UCSD-AML1 (cell line): ENCODE data around the gene LIN7C.
A peak's percentile ranks its signal among the peaks of the same experiment; 100 is the strongest.
"Not testable (repeated sequence)": the region's sequence is repeated elsewhere in the genome, so short reads cannot be mapped to it uniquely, and the experiment has no call there.

Source experiments
- DNase-seq: peaks from one replicate; lab custom pipeline; 2025; ENCODE audit not compliant: unreplicated experiment; lab: John Stamatoyannopoulos, UW

LIN7C gene

GRCh38 chr11:27506200-27507182 lies at the start of gene LIN7C:
Gene LIN7C, minus strand, starts transcription at chr11:27506769. Its CDS starts 17 bp downstream, at chr11:27506752.
- peak; percentile 93 for DNase-seq

DNA sequence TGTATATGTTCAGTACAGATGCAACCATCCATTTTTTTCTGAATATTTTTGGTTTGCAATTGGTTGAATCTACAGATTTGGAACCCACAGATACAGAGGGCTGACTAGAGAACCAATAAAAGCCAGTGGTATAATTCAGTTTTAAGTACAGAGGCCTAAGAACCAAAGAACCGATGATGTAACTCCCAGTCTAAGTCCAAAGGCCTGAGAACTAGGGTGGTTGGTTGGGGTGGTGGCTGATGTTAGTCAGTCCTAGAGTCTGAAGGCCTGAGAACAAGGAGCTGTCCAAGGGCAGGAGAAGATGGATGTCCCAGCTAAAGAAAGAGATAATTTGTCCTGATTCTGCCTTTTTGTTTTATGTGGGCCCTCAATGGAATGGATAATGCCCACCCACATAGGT lies 48.7 kb upstream of the LIN7C start:
- DNase-seq = no peak

GRCh38 chr11:27553186-27553585 lies 46.6 kb upstream of the LIN7C start:
- DNase-seq = no peak

DNA sequence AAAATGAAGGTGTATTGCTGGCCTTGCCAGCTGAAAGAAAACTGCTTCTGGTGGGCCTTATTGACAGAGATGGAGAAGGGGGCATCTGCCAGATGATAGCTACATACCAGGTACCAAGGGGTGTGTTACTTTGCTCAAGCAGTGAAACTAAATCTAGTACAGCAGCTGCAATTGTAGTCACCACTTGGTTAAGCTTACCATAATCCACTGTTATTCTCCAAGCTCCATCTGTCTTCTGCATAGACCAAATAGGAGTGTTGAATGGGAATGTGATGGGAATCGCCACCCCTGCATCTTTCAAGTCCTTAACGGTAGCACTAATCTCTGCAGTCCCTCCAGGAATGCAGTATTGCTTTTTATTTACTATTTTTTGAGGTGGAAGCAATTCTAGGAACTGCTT lies 45.8 kb upstream of the LIN7C start:
- DNase-seq = no peak

- no peak for DNase-seq
Measured at GRCh38 chr11:27551127-27551526, 44.6 kb upstream of the LIN7C start.

DNA sequence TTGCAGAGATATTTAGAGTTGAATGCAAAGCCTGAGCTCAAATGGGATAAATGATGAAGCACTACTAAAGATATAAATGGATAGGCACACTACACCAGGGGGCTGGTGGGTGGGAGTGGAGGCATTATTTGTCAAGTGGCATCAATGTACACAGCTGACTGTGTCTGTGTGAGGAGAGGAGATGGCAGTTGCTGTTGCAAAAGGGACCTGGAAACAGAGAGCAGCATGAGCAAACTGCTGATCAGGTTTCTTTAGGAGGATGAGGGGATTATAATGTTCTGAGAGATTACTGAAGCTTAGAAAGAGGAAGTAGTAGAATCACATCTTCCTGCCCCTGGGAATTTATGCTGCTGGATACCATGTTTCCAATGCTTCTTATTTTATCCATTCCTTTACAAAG lies 39.4 kb upstream of the LIN7C start:
- DNase-seq = no peak

DNA sequence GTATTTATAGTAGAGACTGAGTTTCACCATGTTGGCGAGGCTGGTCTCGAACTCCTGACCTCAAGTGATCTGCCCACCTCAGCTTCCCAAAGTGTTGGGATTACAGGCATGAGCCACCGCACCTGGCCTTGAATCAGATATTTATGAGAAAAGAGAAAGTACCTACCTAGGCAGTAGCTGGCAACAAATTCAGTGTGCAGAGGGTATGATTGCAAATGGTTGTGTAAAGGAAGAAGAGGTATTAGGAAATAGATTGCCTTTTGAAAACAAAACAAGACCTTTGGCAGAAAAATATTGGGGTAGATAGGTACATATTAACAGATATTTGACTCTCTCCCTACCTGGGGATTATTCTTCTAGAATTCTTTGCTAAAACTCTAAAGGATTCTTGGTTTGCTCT lies 38.5 kb upstream of the LIN7C start:
- no peak for DNase-seq

DNA sequence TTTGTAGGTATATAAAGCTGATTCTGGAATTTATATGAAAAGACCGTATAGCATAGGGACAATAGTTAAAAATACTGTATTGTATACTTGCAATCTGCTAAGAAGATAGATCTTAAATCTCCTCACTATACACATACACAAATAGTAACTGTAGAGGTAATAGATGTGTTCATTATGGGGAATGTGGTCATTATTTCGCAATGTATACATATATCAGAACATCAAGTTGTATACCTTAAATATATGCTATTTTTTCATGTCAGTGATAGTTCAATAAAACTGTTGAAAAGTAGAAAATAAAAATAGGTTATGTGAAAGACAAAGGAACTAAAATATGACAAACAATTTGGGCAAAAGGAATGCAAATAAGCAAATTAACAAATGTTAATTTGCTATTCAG lies 35.2 kb upstream of the LIN7C start:
- no peak for DNase-seq

DNA sequence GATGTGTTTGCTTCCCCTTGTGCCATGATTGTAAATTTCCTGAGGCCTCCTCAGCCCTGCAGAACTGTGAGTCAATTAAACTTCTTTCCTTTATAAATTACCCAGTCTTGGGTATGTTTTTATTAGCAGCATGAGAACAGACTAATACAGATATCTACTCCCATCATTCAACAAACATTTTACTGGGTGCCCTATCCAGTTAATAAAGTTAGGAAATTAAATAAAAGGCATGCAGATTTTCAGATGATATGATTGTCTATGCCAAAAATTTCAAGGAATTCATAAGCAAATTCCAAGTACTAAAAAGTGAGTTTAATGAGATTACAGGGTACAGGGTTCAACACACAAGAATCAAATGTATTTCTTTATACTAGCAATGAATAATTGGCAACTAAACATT lies 33.5 kb upstream of the LIN7C start:
- no peak for DNase-seq

GRCh38 chr11:27535103-27535502 lies 28.5 kb upstream of the LIN7C start:
- DNase-seq = no peak

- no peak for DNase-seq
Measured at GRCh38 chr11:27532652-27533325, 26.2 kb upstream of the LIN7C start.

GRCh38 chr11:27528712-27529111 lies 22.1 kb upstream of the LIN7C start:
- DNase-seq = no peak

GRCh38 chr11:27526535-27526934 lies 20.0 kb upstream of the LIN7C start:
- no peak for DNase-seq

GRCh38 chr11:27525824-27526516 lies 19.4 kb upstream of the LIN7C start:
- no peak for DNase-seq

- no peak for DNase-seq
Measured at GRCh38 chr11:27524155-27524554, 17.6 kb upstream of the LIN7C start.

DNA sequence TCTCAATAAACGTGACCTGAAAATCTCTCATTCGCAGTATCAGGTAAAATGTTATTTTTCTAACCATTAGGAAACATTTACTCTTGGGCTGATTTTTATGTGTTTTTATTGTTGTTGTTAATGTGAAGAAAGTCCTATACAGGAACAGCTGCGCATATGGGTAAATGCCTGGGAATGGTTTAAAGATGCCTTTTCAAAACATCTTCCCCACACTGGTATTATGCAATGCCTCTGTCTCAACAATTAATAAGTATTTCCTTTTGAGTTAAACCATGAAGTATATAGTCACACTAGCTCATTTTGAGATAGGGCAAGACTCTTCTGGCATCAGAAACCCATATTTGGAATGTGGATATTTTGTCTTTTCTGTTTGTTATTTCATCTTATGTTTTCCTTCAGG lies 13.7 kb upstream of the LIN7C start:
- no peak for DNase-seq

DNA sequence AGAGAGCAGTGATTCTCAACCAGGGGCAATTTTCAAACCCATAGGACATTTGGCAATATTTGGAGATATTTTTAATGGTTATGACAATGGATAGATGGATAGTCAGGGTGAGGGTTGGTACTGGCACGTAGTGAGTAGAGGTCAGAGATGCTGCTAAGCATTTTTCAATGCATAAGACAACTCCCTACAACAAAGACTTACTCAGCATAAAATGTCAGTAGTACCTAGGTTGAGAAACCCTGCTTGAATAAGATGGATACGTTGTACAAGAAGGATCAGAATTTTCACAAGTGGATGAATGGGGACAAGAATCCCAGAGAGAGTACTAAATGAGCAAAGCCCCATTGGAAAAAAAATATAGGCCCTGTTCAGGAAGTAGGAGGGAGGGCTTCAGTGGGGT lies 11.9 kb upstream of the LIN7C start:
- DNase-seq = no peak

DNA sequence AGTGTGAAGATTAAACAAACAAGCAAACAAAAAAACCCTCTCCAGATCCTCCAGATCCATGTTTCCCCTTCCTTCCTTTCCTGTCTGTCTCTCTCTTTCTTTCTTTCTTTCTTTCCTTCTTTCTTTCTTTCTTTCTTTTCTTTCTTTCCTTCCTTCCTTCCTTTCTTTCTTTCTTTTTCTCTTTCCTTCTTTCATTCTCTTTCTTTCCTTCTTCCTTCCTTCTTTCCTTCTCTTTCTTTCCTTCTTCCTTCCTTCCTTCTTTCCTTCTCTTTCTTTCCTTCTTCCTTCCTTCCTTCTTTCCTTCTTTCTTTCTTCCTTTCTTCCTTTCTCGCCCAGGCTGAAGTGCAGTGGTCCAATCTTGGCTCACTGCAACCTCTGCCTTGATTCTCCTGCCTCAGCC lies 10.9 kb upstream of the LIN7C start:
- DNase-seq = not testable (repeated sequence)

GRCh38 chr11:27514558-27514957 lies 8.0 kb upstream of the LIN7C start:
- DNase-seq = no peak

GRCh38 chr11:27514076-27514475 lies 7.5 kb upstream of the LIN7C start:
- DNase-seq = no peak

GRCh38 chr11:27513389-27513788 lies 6.8 kb upstream of the LIN7C start:
- no peak for DNase-seq

GRCh38 chr11:27512238-27512637 lies 5.7 kb upstream of the LIN7C start:
- no peak for DNase-seq
